Stimulated activated naive CD8-positive, alpha-beta T cell treated with anti-CD3 and anti-CD28 coated beads, Interleukin-15, Interleukin-2, amounts not matched to agents 100 ng/mL and 50 ng/mL, for 24 hours (primary cell): ENCODE measurements around the gene EML6.

ENCODE experiments used
- H3K27ac Mint-ChIP-seq: one replicate; pipeline ENCODE4 v1.8.0; 2021; ENCODE audit warnings: mild to moderate bottlenecking, mixed read lengths
- H3K27me3 Mint-ChIP-seq: one replicate; pipeline ENCODE4 v1.8.0; 2021; ENCODE audit warnings: mixed read lengths
- H3K36me3 Mint-ChIP-seq: one replicate; pipeline ENCODE4 v1.8.0; 2021; ENCODE audit warnings: low read depth, mixed read lengths
- H3K4me1 Mint-ChIP-seq: one replicate; pipeline ENCODE4 v1.8.0; 2021; ENCODE audit warnings: low read depth, mixed read lengths
- H3K4me3 Mint-ChIP-seq: one replicate; pipeline ENCODE4 v1.8.0; 2021; ENCODE audit warnings: mild to moderate bottlenecking, mixed read lengths
- H3K9me3 Mint-ChIP-seq: one replicate; pipeline ENCODE4 v1.8.0; 2021; ENCODE audit warnings: mixed read lengths

Gene EML6

GRCh38 chr2:54899576-54900200, 176.2 kb downstream of the EML6 start:
- no peak overlapping the region for H3K4me3 Mint-ChIP-seq
- no peaks in the 10 kb centered on the region for H3K9me3 Mint-ChIP-seq
- H3K27me3 Mint-ChIP-seq, result no peaks in the 10 kb centered on the region
- H3K27ac Mint-ChIP-seq, result no peak overlapping the region
- peaks cover 5% of the 10 kb centered on the region for H3K36me3 Mint-ChIP-seq
- H3K4me1 Mint-ChIP-seq, result peaks cover 28% of the 10 kb centered on the region

- H3K9me3 Mint-ChIP-seq, result no peaks in the 10 kb centered on the region
- peaks cover 29% of the 10 kb centered on the region for H3K4me1 Mint-ChIP-seq
- H3K27me3 Mint-ChIP-seq, result no peaks in the 10 kb centered on the region
- H3K27ac Mint-ChIP-seq, result no peak overlapping the region
- H3K36me3 Mint-ChIP-seq, result no peaks in the 10 kb centered on the region
- no peak overlapping the region for H3K4me3 Mint-ChIP-seq
Measured at GRCh38 chr2:54901224-54901986, 177.9 kb downstream of the EML6 start.

DNA sequence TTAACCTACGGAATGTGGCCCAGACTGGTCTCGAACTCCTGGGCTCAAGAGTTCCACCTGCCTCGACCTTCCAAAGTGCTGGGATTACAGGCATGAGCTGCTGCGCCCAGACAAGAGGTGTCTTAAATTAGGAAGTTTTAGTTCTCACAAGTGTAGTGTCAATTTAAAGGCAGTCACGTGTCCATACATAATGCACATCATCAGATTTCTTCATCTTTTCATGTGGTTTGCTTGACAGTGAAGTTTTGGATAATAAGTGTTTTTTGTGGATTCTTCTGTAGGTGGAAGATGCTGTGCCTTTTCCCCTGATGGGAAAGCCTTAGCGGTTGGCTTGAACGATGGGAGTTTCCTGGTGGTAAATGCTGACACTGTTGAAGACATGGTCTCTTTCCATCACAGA, 179.3 kb downstream of the EML6 start:
- H3K4me1 Mint-ChIP-seq, result peaks cover 26% of the 10 kb centered on the region
- no peaks in the 10 kb centered on the region for H3K36me3 Mint-ChIP-seq
- H3K4me3 Mint-ChIP-seq, result no peak overlapping the region
- no peaks in the 10 kb centered on the region for H3K27me3 Mint-ChIP-seq
- H3K9me3 Mint-ChIP-seq, result no peaks in the 10 kb centered on the region
- H3K27ac Mint-ChIP-seq, result no peak overlapping the region

GRCh38 chr2:54903736-54904554, 180.5 kb downstream of the EML6 start:
- Mint-ChIP-seq H3K9me3 (no peaks in the 10 kb centered on the region), H3K27ac (peak overlapping the region; percentile 37), H3K36me3 (no peaks in the 10 kb centered on the region), H3K4me1 (peaks cover 17% of the 10 kb centered on the region), H3K27me3 (no peaks in the 10 kb centered on the region), H3K4me3 (no peak overlapping the region)

GRCh38 chr2:54904836-54905235, 181.4 kb downstream of the EML6 start:
- Mint-ChIP-seq H3K27ac (no peak overlapping the region), H3K27me3 (no peaks in the 10 kb centered on the region), H3K4me1 (peaks cover 17% of the 10 kb centered on the region), H3K36me3 (no peaks in the 10 kb centered on the region), H3K9me3 (no peaks in the 10 kb centered on the region), H3K4me3 (no peak overlapping the region)

- Mint-ChIP-seq H3K27me3 (no peaks in the 10 kb centered on the region), H3K36me3 (no peaks in the 10 kb centered on the region), H3K4me3 (no peak overlapping the region), H3K27ac (no peak overlapping the region), H3K4me1 (peaks cover 17% of the 10 kb centered on the region), H3K9me3 (no peaks in the 10 kb centered on the region)
Measured at GRCh38 chr2:54906716-54907115, 183.3 kb downstream of the EML6 start.

GRCh38 chr2:54907663-54908062, 184.2 kb downstream of the EML6 start:
- H3K36me3 Mint-ChIP-seq, result no peaks in the 10 kb centered on the region
- H3K9me3 Mint-ChIP-seq, result no peaks in the 10 kb centered on the region
- peaks cover 5% of the 10 kb centered on the region for H3K27me3 Mint-ChIP-seq
- H3K27ac Mint-ChIP-seq, result no peak overlapping the region
- H3K4me3 Mint-ChIP-seq, result no peak overlapping the region
- peaks cover 17% of the 10 kb centered on the region for H3K4me1 Mint-ChIP-seq

GRCh38 chr2:54908591-54908990, 185.1 kb downstream of the EML6 start:
- Mint-ChIP-seq H3K4me1 (peaks cover 12% of the 10 kb centered on the region), H3K27me3 (peaks cover 7% of the 10 kb centered on the region), H3K27ac (no peak overlapping the region), H3K36me3 (no peaks in the 10 kb centered on the region), H3K4me3 (no peak overlapping the region), H3K9me3 (no peaks in the 10 kb centered on the region)

- peaks cover 8% of the 10 kb centered on the region for H3K4me1 Mint-ChIP-seq
Measured at GRCh38 chr2:54909001-54909400, 185.5 kb downstream of the EML6 start.

GRCh38 chr2:54912305-54912704, 188.8 kb downstream of the EML6 start:
- no peaks in the 10 kb centered on the region for H3K4me1 Mint-ChIP-seq

More at GRCh38 chr2:54909001-54909400, 185.5 kb downstream of the EML6 start:
- peaks cover 7% of the 10 kb centered on the region for H3K27me3 Mint-ChIP-seq
- H3K36me3 Mint-ChIP-seq, result no peaks in the 10 kb centered on the region
- H3K27ac Mint-ChIP-seq, result no peak overlapping the region
- no peaks in the 10 kb centered on the region for H3K9me3 Mint-ChIP-seq
- H3K4me3 Mint-ChIP-seq, result no peak overlapping the region

DNA sequence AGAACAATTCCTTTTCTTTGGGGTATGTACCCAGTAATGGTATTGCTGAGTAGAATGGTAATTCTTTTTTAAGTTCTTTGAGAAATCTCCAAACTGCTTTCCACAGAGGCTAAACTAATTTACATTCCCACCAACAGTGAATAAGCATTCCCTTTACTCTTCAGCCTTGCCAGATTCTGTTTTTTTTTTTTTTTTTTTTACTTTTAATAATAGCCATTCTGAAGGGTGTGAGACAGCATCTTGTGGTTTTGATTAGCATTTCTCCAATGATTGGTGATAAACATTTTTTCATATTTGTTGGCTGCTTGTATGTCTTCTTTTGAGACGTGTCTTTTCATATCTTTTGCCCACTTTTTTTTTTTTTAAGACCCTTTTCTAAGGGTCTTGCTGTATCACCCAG, 189.4 kb downstream of the EML6 start:
- Mint-ChIP-seq H3K36me3 (no peaks in the 10 kb centered on the region), H3K27me3 (peaks cover 7% of the 10 kb centered on the region), H3K4me1 (no peaks in the 10 kb centered on the region), H3K9me3 (no peaks in the 10 kb centered on the region), H3K4me3 (no peak overlapping the region), H3K27ac (no peak overlapping the region)

More at GRCh38 chr2:54912305-54912704, 188.8 kb downstream of the EML6 start:
- Mint-ChIP-seq H3K27me3 (peaks cover 7% of the 10 kb centered on the region), H3K36me3 (no peaks in the 10 kb centered on the region), H3K27ac (no peak overlapping the region), H3K9me3 (no peaks in the 10 kb centered on the region), H3K4me3 (no peak overlapping the region)

DNA sequence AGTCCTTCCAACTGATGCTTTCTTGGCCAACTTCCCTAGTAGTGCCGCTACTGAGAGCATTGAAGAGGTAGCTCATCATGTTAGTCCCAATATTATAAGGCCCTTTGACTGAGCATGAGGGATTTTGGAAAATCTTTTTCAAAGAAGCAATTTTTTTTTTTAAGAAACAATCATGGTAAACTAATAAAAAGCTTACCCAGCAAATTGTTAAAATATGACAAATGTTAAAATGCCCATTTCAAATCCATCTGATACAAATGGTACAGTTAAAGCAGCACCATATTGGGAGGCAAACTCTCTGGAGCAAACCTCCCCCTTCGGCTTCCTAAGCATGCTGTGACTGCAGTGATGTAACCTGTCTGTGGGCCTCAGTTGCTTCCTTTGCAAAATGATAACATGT, 191.2 kb downstream of the EML6 start:
- no peak overlapping the region for H3K27ac Mint-ChIP-seq
- no peaks in the 10 kb centered on the region for H3K4me1 Mint-ChIP-seq
- H3K27me3 Mint-ChIP-seq, result peaks cover 12% of the 10 kb centered on the region
- H3K9me3 Mint-ChIP-seq, result no peaks in the 10 kb centered on the region
- no peak overlapping the region for H3K4me3 Mint-ChIP-seq
- no peaks in the 10 kb centered on the region for H3K36me3 Mint-ChIP-seq

GRCh38 chr2:54915101-54915500, 191.6 kb downstream of the EML6 start:
- H3K9me3 Mint-ChIP-seq, result no peaks in the 10 kb centered on the region
- H3K4me3 Mint-ChIP-seq, result no peak overlapping the region
- no peaks in the 10 kb centered on the region for H3K4me1 Mint-ChIP-seq
- no peak overlapping the region for H3K27ac Mint-ChIP-seq
- H3K27me3 Mint-ChIP-seq, result peaks cover 12% of the 10 kb centered on the region
- no peaks in the 10 kb centered on the region for H3K36me3 Mint-ChIP-seq

- no peaks in the 10 kb centered on the region for H3K36me3 Mint-ChIP-seq
- H3K9me3 Mint-ChIP-seq, result peaks cover 8% of the 10 kb centered on the region
- H3K4me1 Mint-ChIP-seq, result no peaks in the 10 kb centered on the region
- no peak overlapping the region for H3K4me3 Mint-ChIP-seq
- H3K27ac Mint-ChIP-seq, result no peak overlapping the region
- H3K27me3 Mint-ChIP-seq, result peaks cover 19% of the 10 kb centered on the region
Measured at GRCh38 chr2:54916637-54917036, 193.2 kb downstream of the EML6 start.

- H3K27ac Mint-ChIP-seq, result no peak overlapping the region
- H3K27me3 Mint-ChIP-seq, result peaks cover 13% of the 10 kb centered on the region
- no peaks in the 10 kb centered on the region for H3K4me1 Mint-ChIP-seq
- H3K36me3 Mint-ChIP-seq, result no peaks in the 10 kb centered on the region
- H3K9me3 Mint-ChIP-seq, result peaks cover 8% of the 10 kb centered on the region
- no peak overlapping the region for H3K4me3 Mint-ChIP-seq
Measured at GRCh38 chr2:54918647-54919280, 195.3 kb downstream of the EML6 start.
